Fibroblast of upper back skin (primary cell): ENCODE data around the gene KLHDC4.

Experiments used
- DNase-seq: peaks from one replicate; pipeline ENCODE4 v3.0.0-alpha.2; 2013

Gene KLHDC4

DNA sequence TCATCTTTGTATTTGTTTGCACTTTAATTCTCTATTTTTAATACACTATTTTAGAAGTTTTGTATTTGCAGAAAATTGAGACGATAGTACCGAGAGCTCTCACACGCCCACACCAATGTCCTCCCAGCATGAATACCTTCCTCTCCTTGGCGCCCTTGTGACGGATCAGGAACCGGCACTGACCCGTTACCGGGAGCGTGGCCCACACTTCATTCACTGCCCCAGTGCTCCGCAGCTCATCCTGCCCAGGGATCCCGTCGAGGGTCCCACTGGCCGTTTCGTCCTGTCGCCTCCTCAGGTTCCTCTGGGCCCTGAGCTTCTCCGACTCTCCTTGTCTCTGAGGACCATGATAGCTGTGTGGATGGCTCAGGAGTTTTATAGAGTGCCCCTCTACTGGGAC, 50.6 kb downstream of the KLHDC4 start:
- no peak for DNase-seq

DNA sequence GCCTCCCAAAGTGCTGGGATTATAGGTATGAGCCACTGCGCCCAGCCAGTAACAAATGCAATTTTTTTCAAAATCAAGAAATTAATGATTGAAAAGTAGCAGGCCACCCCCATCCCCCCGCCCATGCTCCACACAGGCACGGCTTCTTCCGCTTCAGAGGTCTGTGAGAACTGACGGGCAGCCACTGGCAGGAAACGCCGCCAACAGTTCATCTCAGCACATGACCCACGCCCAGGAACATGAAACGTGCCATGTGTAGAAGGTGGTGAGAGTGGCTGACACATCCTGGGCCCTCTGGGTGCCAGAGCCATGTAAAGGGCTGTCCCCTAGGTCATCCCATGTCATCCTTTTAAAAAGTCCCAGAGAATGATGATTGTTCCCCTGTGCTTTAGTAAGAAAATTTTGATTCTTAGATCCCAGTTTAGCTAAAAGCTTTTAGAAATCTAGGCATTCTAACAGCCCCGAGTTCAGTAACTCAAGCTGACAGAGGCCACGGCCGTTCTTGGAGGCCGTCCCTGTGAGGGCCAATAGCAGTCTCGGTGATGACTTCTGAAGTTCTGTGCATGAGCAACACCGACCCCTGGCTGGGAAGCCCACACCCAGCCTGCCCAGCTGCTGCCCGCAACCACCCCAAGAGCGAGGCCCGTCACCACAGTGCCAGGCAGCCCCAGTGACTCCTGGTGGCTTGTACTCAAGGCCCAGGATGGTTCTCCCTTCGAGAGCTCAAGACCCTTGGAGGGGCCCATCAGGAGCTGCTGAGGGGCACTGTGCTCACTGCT, 52.1 kb downstream of the KLHDC4 start:
- no peak for DNase-seq

DNA sequence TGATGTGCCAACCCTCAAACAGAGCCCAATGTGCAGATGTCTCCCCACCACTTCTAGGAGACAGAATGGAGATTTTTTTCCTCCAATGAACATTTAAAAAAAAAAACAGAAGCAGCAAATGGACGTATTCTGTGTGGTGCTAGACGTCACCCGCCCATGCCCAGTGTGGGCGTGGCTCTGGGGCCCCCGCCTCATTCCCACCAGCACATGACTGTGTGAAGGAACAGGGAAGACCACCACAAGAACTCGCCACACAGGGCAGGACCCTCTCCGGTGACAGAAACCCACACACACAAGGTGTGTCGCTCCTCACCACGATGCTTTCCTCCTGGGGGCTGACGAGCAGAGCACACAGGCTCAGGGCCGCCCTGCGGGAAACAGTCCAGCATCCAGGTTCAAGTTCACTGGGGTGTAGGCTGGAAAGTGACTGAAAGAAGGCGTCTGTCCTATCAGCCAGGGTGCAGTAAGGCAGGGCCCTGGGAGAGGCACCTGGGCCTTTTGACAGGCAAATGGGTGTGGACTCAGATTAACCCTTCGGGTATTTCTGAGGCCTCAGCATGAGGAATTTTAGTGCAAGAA, 53.5 kb downstream of the KLHDC4 start:
- no peak for DNase-seq

DNA sequence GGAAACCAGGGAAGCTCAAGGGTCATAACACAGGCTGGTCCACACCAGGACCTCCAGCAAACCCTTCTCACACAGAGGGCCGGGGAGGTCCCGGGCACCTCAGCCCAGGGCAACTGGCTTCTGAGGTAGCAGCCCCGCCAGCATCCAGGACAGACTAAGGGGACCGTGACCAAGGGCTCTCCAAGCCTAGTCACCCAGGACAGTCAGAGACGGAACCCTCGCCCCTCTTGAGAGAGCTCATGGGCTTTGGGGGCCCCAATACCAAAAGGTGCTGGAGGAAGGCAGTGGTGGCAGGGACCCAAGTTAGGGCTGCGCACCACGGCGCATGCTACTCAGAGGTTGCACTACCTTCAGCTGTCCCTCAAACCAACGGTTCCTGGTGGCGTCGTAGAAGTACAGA, 54.9 kb downstream of the KLHDC4 start:
- no peak for DNase-seq

DNA sequence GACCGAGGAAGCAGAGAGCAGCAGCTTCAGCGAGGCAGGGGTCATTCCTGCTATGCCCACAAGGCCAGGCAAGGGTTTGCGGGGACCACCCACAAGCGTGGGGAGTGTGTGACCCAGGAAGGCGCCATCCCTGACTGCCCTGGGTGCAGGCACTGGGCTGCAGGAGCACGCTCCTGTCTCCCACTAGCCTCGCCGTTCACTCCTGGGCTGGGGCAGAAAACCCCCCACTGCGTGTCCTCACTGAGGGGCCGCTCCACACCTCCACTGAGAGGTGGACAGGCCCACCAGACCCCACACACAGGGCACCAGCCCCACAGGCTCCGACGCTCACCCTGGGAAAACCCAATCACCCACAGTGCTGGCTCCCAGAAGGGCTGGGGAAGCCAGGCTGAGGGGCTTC, 56.1 kb downstream of the KLHDC4 start:
- DNase-seq: no peak

DNA sequence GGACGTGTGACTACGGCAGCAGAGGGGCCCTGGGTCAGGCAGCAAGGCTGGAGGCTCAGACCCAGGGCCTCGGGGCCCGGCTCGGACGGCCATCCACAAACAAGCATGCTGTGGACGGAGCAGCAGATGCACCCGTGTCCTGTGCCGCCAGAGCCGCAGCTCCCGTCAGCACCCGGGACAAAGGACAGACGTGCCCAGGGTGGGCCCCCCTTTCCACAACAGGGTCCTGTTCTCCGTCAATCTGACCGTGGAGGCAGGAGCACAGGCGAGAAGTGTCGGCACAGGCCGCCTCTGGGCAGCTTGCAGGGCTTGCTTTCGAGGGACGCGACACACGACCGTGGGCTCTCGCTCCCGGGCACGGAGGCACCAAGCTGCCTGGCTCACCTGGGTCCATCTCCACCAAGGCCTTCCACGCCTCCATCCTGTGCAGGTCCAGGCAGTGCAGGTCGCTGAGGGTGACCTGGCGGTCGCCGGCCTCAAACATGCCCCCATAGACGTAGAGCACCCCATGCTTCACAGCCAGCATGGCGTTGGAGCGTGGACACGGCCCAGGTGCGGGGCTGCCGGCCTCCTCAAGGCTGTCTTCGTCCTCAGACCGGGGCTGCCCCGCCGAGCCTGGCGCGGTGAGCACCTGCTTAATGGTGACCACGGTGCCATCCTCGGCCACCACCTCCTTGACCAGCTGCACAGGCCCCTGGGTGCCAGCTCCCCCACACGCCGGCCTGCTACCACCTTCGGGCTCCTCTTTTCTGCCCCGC, 56.7 kb downstream of the KLHDC4 start:
- no peak for DNase-seq

DNA sequence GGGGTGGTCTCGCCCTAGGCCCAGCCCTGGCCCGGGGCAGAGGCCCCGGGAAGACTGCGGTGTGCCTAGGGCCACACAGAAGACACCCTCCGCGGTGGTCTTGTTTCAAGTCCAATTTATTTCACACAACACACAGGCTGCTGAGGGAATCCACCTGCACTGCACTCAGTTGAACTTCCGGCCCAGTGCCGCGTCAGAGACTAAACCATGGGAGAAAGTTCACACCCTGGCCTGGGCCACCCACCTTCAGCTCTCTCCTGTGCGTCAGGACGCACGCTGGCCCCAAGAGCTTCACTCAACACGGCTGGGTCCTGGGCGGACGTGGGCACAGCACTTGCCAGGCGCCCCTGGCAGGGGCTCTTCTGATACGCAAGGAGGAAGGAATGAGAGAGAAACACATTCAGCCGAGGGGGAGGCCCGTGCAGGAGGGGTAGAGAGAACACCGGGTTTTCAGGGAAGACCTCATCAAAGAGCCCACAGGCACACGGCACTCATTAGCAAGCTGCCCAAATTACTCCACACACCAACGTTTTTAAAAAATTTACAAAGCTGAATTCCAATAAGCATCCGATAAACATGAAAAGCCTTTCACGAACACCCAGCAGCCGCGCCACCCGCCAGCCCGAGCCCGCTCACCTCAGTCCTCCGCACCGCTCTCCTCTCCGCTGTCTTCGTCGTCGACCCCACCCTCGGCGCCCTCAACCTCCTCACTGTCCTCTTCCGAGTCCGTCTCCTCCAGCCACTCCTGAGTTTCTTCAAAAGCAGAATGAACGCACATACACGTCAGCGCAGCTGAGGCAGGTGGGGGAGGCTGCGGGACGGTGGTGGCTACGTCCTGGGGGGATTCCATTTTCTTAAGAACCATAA, 57.8 kb downstream of the KLHDC4 start:
- DNase-seq: no peak

DNA sequence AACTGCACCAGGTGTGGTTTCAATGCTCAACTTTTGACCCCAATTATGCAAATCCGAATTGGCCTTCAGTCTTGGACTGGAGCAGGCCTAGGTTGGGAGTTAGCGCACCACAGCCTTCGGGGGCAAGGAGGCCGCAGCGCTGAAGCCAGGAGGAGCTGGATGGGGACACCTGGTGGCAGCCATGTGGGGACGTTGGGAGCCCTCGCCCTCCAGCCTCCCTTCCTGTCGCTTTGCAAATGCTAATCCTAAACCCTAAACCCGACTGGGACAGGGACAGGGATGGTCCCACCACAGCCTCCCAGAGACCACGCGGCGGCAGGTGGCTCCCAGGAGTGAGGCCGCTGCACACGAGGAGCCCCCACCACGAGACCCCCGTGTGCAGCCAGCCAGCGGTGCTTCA, 58.7 kb downstream of the KLHDC4 start:
- DNase-seq: no peak

DNA sequence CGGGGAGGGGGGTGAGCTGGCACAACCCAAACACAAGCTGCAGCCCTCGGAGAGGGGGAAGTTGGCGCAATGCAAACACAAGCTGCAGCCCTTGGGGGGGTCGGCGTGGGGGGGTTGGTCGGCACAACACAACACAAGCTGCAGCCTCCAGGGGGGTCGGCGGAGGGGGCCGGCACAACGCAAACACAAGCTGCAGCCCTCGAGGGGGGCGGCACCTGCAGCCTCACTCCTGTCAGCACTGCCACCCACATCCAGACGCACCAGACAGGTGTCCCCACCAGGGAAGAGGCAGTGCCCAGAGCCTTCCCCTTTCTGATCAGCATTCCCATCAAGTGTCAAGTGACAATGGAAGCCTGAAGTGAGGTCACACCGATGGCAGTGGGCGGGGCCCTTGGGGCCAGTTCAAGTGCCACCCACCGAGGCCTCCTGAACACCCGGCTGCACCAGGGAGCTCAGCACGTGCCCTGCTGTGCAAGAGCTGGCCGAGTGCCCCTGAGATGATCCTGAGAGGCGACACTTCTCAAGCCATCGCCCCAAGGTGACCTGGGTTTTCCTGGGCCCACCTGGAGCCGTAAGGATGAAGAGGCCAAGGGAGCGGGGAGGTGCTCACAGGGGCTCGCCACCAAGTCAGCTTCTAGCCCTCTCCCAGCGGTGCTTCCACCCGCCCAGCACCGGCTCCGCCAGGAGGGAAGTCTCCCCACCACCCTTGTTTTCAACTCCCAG, 59.3 kb downstream of the KLHDC4 start:
- no peak for DNase-seq

DNA sequence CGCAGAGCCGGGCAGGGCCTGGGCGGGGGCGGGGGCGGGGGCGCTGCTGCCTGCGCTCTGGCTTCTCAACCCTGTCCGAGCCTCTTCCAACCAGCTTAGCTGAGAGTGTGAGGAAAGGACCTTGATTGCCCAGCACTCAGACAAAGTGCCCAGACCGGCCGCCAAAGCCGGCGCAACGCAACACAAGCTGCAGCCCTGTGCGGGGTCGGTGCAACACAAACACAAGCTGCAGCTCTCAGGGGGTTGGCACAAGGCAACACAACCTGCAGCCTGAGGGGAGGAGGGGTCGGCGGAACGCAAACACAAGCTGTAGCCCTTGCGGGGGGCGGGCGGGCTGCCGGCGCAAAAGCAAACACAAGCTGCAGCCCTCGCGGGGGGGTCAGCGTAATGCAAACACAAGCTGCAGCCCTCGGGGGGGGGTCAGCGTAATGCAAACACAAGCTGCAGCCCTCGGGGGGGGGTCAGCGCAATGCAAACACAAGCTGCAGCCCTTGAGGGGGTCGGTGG, 60.0 kb downstream of the KLHDC4 start:
- no peak for DNase-seq

DNA sequence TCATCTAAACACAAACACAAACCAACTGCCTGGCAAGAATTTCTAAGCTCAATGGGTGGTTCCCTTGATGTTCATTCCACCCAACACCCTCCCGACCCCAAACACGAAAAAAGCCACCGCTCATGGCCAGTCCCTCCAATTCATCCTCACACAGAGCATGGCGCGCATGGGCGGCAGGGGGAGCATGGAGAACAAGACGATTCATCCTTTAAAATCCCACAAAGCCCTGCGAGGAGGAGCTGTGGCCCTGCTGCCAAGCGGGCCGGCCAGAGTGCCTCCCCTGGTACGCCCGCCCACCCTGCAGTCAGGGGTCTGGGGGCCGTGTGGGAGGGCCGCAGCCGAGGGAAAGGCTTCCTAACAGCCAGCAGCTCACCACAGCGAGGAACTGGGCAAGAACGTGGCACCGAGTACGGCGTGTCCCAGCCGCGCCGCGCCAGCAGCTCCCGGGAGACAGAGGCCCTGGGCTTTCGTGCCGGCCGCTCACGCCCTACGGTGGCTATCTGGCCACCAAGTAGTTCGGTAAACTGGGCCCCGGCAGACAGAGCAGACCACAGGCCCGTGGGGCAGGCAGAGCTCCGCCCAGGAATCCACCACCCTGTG, 60.9 kb downstream of the KLHDC4 start:
- no peak for DNase-seq

DNA sequence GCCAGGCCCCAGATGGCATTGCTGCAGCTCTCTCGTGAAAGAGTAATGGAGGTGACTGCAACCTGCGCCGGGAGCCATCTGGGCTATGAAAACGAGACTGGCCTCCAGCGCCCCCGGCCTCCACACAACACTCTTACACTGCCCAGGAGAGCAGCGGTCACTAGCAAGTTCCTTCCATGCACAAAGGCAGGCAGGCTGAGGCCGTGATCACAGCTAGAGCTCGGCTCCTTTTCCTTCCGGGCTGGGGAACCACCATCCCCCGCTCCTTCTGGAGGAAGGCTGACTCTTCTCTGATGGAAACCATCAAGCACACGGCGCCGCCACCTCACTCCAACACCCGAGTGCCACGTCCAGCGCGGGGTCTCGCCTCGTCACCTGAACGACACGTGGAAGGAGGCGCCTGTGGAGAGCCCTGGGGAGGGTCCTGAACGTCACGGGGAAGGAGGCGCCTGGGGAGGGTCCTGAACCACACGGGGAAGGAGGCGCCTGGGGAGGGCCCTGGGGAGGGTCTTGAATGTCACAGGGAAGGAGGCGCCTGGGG, 61.9 kb downstream of the KLHDC4 start:
- no peak for DNase-seq

DNA sequence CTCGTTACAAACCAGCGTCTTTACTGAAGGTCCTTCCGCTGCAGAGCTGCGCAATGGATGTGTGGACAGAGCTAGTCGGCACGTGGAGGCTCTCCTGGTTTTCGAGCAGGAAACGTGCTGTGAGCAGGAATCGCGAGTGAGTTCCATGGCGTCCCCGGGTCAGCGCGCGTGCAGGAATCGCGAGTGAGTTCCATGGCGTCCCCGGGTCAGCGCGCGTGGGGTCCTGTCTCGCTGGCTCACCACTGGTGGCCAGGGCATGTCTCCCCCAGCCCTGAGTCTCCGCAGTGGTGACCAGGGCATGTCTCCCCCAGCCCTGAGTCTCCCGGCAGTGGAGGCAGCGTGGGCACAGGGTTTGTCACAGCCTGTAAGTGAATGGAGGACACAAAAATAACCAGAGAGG, 62.7 kb downstream of the KLHDC4 start:
- no peak for DNase-seq

DNA sequence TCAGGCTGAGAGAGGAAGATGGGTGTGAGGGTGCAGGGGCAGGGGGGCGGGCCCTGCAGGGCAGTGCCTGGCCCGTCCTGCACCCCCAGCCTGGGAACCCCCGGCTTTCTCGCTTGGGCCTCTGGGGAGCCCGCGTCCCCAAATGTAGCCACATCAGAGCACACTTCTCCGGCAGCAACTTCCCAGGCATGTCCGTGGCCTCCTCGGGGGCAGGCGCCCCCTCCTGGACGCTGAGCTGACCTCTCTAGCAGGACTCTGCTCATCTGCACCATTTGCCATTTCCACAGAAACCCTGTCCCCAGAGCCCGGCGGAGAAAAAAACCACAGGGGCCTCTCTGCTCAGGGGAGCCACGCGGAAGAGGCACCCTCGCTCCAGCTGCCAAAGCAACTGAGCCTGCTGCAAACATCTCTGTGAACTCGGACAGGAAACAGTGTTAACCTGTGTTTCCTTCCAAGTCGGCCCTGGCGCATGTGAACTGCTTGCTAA, 63.4 kb downstream of the KLHDC4 start:
- DNase-seq: peak; percentile 16

DNA sequence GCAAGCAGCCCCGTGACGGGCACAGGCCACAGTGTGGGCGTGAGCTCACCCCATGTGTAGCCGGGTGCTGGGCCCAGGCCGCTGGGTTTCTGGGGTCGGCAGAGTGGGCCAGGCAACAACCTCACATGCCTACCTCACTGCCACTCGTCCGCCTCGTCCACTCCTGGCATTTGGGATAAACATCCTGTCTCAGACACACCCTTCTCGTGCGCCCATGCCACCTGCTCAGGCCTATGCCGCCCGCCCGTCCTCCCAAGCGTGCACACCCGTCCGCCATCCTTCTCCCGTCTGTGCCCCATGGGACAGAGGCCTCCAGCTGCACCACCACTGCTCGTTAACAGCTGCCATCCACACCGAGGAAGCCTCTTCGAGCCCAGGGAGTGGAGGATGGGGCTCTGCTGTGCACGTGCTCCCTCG, 64.3 kb downstream of the KLHDC4 start:
- no peak for DNase-seq

DNA sequence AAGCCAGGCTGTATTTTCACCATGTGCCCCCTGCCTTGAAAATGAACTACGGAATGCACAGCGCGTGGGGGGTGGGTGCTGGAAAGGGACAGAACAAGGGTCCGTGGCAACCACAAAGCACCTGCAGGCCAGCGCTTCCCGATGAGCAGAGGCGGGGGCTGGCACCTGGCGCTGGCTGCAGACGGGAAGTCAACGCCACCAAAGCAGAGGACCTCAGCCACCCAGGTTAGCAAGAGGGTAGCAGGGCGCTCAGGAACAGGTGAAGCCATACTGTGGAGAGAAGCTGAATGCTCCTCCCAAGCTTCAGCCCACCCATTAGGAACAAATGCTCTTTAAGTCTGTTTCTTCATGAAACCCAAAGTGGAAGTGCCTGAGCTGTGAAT, 64.7 kb downstream of the KLHDC4 start:
- DNase-seq: no peak

DNA sequence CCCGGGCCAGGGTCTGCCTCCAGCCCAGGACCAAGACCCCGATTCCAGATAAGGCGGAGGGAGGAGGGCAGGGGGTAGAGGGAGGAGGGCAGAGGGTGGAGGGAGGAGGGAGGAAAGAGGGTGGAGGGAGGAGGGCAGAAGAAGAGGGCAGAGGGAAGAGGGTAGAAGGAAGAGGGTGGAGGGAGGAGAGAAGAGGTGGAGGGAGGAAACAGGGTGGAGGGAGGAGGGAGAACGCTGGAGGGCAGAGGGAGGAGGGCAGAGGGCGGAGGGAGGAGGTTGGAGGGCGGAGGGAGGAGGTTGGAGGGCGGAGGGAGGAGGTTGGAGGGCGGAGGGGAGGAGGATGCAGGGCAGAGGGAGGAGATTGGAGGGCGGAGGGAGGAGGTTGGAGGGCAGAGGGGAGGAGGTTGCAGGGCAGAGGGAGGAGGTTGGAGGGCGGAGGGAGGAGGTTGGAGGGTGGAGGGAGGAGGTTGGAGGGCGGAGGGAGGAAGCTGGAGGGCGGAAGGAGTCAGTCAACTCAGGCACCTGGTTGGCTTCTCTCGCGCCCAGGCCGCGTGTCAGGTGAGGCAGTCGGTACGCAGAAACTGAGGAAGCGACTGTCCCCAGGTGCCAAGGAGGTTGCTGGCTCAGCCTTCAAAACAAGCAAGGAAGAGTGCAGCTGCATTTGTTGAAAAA, 65.2 kb downstream of the KLHDC4 start:
- no peak for DNase-seq

DNA sequence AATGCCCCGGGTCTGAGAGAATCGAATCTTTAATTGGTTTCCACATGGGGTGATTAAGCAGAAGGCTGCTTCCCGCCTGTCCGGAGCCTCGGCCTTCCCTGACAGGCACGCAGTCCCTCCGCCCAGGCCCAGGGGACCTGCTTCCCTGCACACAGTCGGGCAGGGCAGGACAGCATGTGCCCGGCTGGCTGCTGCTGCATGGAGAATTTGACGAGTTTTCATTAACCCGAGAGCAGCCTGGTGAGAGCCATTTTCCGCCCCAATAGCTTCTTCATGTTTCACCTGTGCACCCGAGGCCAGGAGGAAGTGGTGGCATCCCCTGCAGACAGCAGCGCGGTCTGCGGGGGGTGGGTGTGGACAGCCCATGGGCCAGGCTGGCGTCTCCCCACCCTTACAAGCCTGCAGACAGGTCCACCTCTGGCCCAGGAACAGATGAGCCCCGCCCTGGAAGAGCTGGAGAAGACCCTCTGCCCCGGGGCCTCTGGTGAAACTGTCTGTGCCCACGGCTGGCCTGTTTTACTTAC, 67.0 kb downstream of the KLHDC4 start:
- no peak for DNase-seq

DNA sequence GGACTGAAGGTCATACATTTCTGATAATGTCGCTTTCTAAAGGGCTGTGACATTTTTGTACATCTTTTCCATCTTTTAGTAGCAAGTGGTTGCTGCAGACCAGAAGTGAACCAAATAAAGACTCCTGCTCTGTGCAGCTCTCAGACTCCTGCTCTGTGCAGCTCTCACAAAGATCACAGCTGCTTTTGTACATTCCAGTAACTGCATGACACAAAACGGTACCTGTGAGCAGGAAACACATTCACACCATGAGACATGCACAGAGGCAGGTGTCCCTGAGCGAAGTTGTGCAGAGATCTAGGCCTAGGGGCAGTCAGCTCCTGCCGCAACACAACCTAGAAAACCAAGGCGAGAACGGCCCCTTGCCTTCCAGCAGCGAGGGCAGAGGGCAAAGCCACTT, 67.5 kb downstream of the KLHDC4 start:
- DNase-seq: no peak

DNA sequence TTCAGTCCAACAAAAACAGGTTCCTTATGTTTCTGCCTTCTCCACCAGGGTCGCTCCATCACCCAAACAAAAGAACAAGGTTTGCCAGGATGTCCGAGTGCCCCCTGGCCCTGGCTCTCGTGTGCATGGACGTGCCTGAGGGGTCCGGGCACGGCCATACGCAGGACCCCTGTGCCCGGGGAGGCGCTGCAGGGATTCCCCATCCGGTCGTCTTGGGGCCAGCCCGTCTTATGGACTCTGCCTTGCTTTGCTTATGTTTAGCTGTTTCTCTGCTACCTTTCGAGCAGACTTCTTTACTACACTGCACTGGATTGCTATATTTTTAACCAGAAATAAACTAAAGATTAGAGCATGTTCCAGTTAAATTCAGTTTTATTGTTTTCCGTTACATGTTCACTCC, 68.0 kb downstream of the KLHDC4 start:
- no peak for DNase-seq

DNA sequence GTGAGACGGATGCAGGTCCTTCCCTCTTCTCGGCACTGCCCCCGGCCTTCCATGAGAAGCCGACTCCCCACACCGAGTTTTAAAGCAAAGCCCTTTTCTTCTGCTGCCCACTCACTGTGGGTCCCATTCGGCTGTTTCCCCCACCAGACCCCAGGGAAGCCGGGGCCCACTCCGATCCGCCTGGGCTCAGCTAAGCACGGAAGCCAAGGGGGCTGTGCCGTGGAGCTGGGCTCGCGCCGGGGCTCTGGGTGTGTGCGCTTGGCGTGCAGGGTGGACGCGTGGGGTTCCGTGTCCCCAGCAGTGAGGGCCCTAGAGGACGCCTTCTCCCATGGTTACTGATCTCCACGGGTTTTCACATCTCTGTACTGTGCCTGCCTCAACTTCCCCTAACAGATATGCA, 68.5 kb downstream of the KLHDC4 start:
- no peak for DNase-seq
